K562 (cell line): ENCODE results near the gene TRPM2. TPM values are rescaled to one million over a fixed set of nuclear protein-coding genes. Genes with fewer than 3 reads are reported as not detected.

Source experiments
- BRD9 ChIP-seq: fragments of 450-650 bp; IDR thresholded peaks from 2 replicates; pipeline ENCODE4 v1.6.1; 2018; ENCODE audit warnings: low read depth; ENCODE audit not compliant: partially characterized antibody
- HMBOX1 ChIP-seq: sonication (generic); IDR thresholded peaks from 2 replicates; pipeline ENCODE4 v1.6.1; 2016
- MITF ChIP-seq: IDR thresholded peaks from 2 replicates; pipeline ENCODE4 v1.6.1; 2014; ENCODE audit warnings: antibody characterized with exemption
- NCOA2 ChIP-seq, 2 experiments: fragments of 450-650 bp; IDR thresholded peaks; 2 replicates each; pipeline ENCODE4 v1.6.1; 2018; ENCODE audit warnings: mild to moderate bottlenecking in 2 of 2, moderate library complexity in 1 of 2; ENCODE audit not compliant: partially characterized antibody in 2 of 2
- NFATC3 ChIP-seq: fragments of 450-650 bp; IDR thresholded peaks from 2 replicates; pipeline ENCODE4 v1.6.1; 2017; ENCODE audit warnings: mild to moderate bottlenecking
- PTRF ChIP-seq: fragments of 450-650 bp; IDR thresholded peaks from 2 replicates; pipeline ENCODE4 v1.6.1; 2016; ENCODE audit warnings: mild to moderate bottlenecking, missing genetic modification characterization, missing compliant biosample characterization
- SMAD1 ChIP-seq: fragments of 150-350 bp; IDR thresholded peaks from 2 replicates; pipeline ENCODE4 v1.6.1; 2014; ENCODE audit warnings: low read length, low read depth; ENCODE audit not compliant: partially characterized antibody
- THRAP3 ChIP-seq: fragments of 450-650 bp; IDR thresholded peaks from 2 replicates; pipeline ENCODE4 v1.6.1; 2016; ENCODE audit warnings: mild to moderate bottlenecking, inconsistent platforms, borderline replicate concordance
- XRCC5 ChIP-seq: fragments of 200-400 bp; formaldehyde crosslinking; IDR thresholded peaks from 2 replicates; pipeline ENCODE4 v1.6.1; 2017; ENCODE audit warnings: low read depth, mild to moderate bottlenecking, low read length
- ZNF146 ChIP-seq: IDR thresholded peaks from one replicate; pipeline ENCODE4 v1.6.1; 2018; ENCODE audit warnings: missing compliant biosample characterization; ENCODE audit not compliant: unreplicated experiment
- ZNF639 ChIP-seq, 2 experiments: fragments of 200-800 bp in 1 of 2; sonication (Bioruptor generic) in 1 of 2; sonication (generic) in 1 of 2; formaldehyde crosslinking in 1 of 2; IDR thresholded peaks in 1 of 2; conservative IDR thresholded peaks in 1 of 2; 2 replicates each; pipeline versions ENCODE4 v1.5.0 to v1.6.1; 2016 to 2020; ENCODE audit warnings: missing compliant biosample characterization in 1 of 2, missing genetic modification characterization in 1 of 2, missing genetic modification reagents in 1 of 2
- ZNF740 ChIP-seq, 3 experiments: fragments of 200-800 bp in 1 of 3; sonication (Bioruptor generic) in 1 of 3; sonication (generic) in 1 of 3; formaldehyde crosslinking in 1 of 3; IDR thresholded peaks; 2 replicates each; pipeline versions ENCODE4 v1.6.1 to v1.8.0; 2016 to 2022; ENCODE audit warnings: mild to moderate bottlenecking in 2 of 3, missing compliant biosample characterization in 2 of 3, missing genetic modification characterization in 2 of 3, missing genetic modification reagents in 1 of 3
- polyA plus RNA-seq, 8 experiments: library from polyadenylated mRNA; depleted of rRNA in 4 of 8; stranded (reverse) in 5 of 8; unstranded in 3 of 8; fragments of >200 nt; fragmentation: Nextera tagmentation in 2 of 8; fragmentation: Illumina TruSeq in 1 of 8; extraction: Ambion mirVana in 2 of 8; extraction: Trizol in 1 of 8; gene quantifications; 2 replicates each; pipeline versions ENCODE4 v1.2.1 to v1.2.3, GENCODE V29; 2011 to 2014; ENCODE audit warnings: inconsistent platforms in 1 of 8, missing spikeins in 1 of 8
- total RNA-seq, 7 experiments: library from RNA; depleted of rRNA in 6 of 7; stranded (reverse); fragments of >200 nt in 6 of 7; fragmentation: Illumina TruSeq in 2 of 7; extraction: Trizol in 2 of 7; gene quantifications; 2 replicates each; pipeline versions ENCODE4 v1.2.1 to v1.2.3, GENCODE V29; 2011 to 2021; ENCODE audit warnings: low replicate concordance in 1 of 7

The TRPM2 gene
- total and polyA plus RNA-seq, 9 of the 15 experiments (the other 6 are each of a cell fraction or from before 2014, with no cell fraction given): 0.33 to 2.1 (median 0.98) TPM; not detected in 2

- TF ChIP-seq THRAP3 (no peak), PTRF (tag) (no peak), ZNF639 (CRISPR knock-in tag; conservative IDR thresholded peaks at IDR 0.05 in 1 of 2, IDR thresholded peaks at IDR 0.05 in 1 of 2) (no peak), ZNF740 (CRISPR knock-in tag; IDR thresholded peaks at IDR 0.05) (no peak), ZNF740 (tag; IDR thresholded peaks at IDR 0.05) (no peak), NFATC3 (no peak), BRD9 (no peak), NCOA2 (IDR thresholded peaks at IDR 0.05; ENCODE audit: partially characterized antibody in 2 of 2) (no peak), XRCC5 (no peak), ZNF146 (no peak), SMAD1 (no peak), MITF (no peak), HMBOX1 (no peak)
Observed at GRCh38 chr21:44462086-44462833, 108.8 kb downstream of the TRPM2 start (continued).
